ENCODE data around the gene LRP5.

GRCh38 chr11:68347345-68347744 is 35.0 kb downstream of the LRP5 start:
- TF ChIP-seq CTCF (IDR thresholded peaks at IDR 0.05; ENCODE audit: low read depth, low read length, poor library complexity, severe bottlenecking) (no peak), EZH2phosphoT487 (IDR thresholded peaks at IDR 0.05; ENCODE audit: borderline replicate concordance, low read length) (no peak)
